Measurements from ENCODE around the gene GRIN3A. TPM values are rescaled to one million over a fixed set of nuclear protein-coding genes. Genes with fewer than 3 reads are reported as not detected.

The GRIN3A gene
- total RNA-seq, 3 donors from 2014 or later (not counting 1 experiment from before 2014, with no cell fraction given) = not detected

DNA sequence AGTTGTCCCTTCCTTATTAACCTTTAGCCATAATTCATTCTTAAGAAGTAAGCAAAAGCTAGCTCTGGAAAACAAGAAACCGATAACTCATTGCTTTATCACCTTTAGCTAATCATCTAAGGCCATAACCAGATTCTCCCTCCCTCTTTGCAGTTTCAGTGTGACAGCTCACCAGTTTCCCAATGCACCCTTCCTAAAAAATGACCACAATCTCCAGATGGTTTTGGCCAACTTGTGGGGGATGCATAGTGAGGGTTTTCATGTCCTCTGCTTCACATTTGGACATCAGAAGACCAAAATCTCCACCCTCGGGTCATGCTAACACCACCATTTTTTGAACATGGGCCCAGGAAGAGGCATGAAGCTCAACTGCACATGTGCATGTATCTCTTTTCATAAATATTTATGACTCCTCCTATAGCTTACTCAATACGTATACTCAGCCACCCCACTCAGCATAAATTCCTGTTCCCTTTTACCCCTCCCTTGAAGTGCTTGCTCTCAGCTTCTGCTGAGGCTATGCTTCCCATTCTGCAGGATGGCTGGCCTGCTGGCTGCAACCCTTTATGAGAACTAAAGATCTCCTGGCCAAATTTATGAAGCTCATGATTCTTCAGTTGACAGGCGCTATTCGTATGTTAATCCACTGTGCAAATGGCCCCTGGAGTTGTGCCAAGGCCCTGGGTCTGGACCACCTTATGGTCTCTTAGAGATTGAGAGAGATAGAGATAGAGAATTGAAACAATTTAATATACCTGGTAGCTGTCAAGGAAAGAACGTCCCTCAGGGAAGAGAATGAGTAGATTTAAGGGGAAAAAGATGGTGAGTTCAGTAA, 158.5 kb downstream of the GRIN3A start:
- no peaks in the 10 kb centered on the region for H3K27me3 Mint-ChIP-seq (ENCODE audit: low read depth in 2 of 2)
- no peak for DNase-seq
- intact Hi-C loops (cut with micrococcal nuclease) = no loop called here
- H3K4me3 ChIP-seq (ENCODE audit: low read length) = no peak overlapping the region
- H3K36me3 Mint-ChIP-seq = no peaks in the 10 kb centered on the region
- H3K36me3 ChIP-seq (ENCODE audit: control insufficient read depth, insufficient read depth, low read length) = no peaks in the 10 kb centered on the region
- no peak overlapping the region for H3K4me3 Mint-ChIP-seq
- no peaks in the 10 kb centered on the region for H3K4me1 ChIP-seq (ENCODE audit: control insufficient read depth, insufficient read depth, low read length)
- H3K9me3 Mint-ChIP-seq = no peaks in the 10 kb centered on the region
- H3K27me3 ChIP-seq (ENCODE audit: control insufficient read depth, insufficient read depth, low read length) = no peaks in the 10 kb centered on the region
- WGBS (ENCODE audit: insufficient coverage) = 91% methylated on average over 6 of the region's 6 CpGs
- no peak overlapping the region for H3K27ac ChIP-seq (ENCODE audit: low read length)
- H3K27ac Mint-ChIP-seq = no peak overlapping the region
- TF ChIP-seq, protein P1, sequence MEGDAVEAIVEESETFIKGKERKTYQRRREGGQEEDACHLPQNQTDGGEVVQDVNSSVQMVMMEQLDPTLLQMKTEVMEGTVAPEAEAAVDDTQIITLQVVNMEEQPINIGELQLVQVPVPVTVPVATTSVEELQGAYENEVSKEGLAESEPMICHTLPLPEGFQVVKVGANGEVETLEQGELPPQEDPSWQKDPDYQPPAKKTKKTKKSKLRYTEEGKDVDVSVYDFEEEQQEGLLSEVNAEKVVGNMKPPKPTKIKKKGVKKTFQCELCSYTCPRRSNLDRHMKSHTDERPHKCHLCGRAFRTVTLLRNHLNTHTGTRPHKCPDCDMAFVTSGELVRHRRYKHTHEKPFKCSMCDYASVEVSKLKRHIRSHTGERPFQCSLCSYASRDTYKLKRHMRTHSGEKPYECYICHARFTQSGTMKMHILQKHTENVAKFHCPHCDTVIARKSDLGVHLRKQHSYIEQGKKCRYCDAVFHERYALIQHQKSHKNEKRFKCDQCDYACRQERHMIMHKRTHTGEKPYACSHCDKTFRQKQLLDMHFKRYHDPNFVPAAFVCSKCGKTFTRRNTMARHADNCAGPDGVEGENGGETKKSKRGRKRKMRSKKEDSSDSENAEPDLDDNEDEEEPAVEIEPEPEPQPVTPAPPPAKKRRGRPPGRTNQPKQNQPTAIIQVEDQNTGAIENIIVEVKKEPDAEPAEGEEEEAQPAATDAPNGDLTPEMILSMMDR (IDR thresholded peaks at IDR 0.05) = no peak
- peaks cover 0 to 6% of the 10 kb centered on the region in 2 donors for H3K4me1 Mint-ChIP-seq
- ATAC-seq = no peak
- H3K9me3 ChIP-seq (ENCODE audit: control insufficient read depth, insufficient read depth, low read length) = no peaks in the 10 kb centered on the region

GRCh38 chr9:101578378-101578777, 160.1 kb downstream of the GRIN3A start:
- Histone ChIP-seq H3K36me3 (ENCODE audit: control insufficient read depth, insufficient read depth, low read length) (no peaks in the 10 kb centered on the region), H3K4me1 (ENCODE audit: control insufficient read depth, insufficient read depth, low read length) (no peaks in the 10 kb centered on the region), H3K27ac (ENCODE audit: low read length) (no peak overlapping the region), H3K27me3 (ENCODE audit: control insufficient read depth, insufficient read depth, low read length) (no peaks in the 10 kb centered on the region), H3K4me3 (ENCODE audit: low read length) (no peak overlapping the region), H3K9me3 (ENCODE audit: control insufficient read depth, insufficient read depth, low read length) (no peaks in the 10 kb centered on the region)
- Mint-ChIP-seq H3K27me3 (ENCODE audit: low read depth in 2 of 2) (no peaks in the 10 kb centered on the region), H3K9me3 (no peaks in the 10 kb centered on the region), H3K4me1 (peaks cover 0 to 6% of the 10 kb centered on the region in 2 donors), H3K36me3 (no peaks in the 10 kb centered on the region), H3K27ac (no peak overlapping the region), H3K4me3 (no peak overlapping the region)
- no peak for ATAC-seq
- intact Hi-C loops (cut with micrococcal nuclease) = no loop called here
- TF ChIP-seq, protein P1 (IDR thresholded peaks at IDR 0.05) = no peak
- no peak for DNase-seq
- WGBS (ENCODE audit: insufficient coverage) = 79% methylated on average over 3 of the region's 3 CpGs

- Mint-ChIP-seq H3K4me3 (no peak overlapping the region), H3K36me3 (peaks cover 7% of the 10 kb centered on the region), H3K9me3 (no peaks in the 10 kb centered on the region), H3K4me1 (peaks cover 0 to 6% of the 10 kb centered on the region in 2 donors), H3K27ac (no peak overlapping the region), H3K27me3 (ENCODE audit: low read depth in 2 of 2) (no peaks in the 10 kb centered on the region)
- TF ChIP-seq, protein P1 (IDR thresholded peaks at IDR 0.05) = no peak
- H3K4me1 ChIP-seq (ENCODE audit: control insufficient read depth, insufficient read depth, low read length) = no peaks in the 10 kb centered on the region
- H3K27ac ChIP-seq (ENCODE audit: low read length) = no peak overlapping the region
- ATAC-seq = no peak
- no peaks in the 10 kb centered on the region for H3K27me3 ChIP-seq (ENCODE audit: control insufficient read depth, insufficient read depth, low read length)
- DNase-seq = no peak
- H3K4me3 ChIP-seq (ENCODE audit: low read length) = no peak overlapping the region
- no peaks in the 10 kb centered on the region for H3K9me3 ChIP-seq (ENCODE audit: control insufficient read depth, insufficient read depth, low read length)
- intact Hi-C loops (cut with micrococcal nuclease) = no loop called here
- H3K36me3 ChIP-seq (ENCODE audit: control insufficient read depth, insufficient read depth, low read length) = no peaks in the 10 kb centered on the region
Observed at GRCh38 chr9:101574731-101575333, 163.6 kb downstream of the GRIN3A start.
